NOMO-1 (cell line): ENCODE data around the gene ESYT3.
"Not testable (repeated sequence)": the region's sequence is repeated elsewhere in the genome, so short reads cannot be mapped to it uniquely, and the experiment has no call there.

Source experiments
- DNase-seq, 2 experiments: peaks; one replicate each; lab custom pipeline; 2025; ENCODE audit not compliant: unreplicated experiment in 2 of 2; lab: John Stamatoyannopoulos, UW

The ESYT3 gene

GRCh38 chr3:138484672-138485071 lies 50.3 kb downstream of the ESYT3 start:
- not testable (repeated sequence) for DNase-seq

- not testable (repeated sequence) for DNase-seq
Observed at GRCh38 chr3:138486580-138486979, 52.2 kb downstream of the ESYT3 start.

DNA sequence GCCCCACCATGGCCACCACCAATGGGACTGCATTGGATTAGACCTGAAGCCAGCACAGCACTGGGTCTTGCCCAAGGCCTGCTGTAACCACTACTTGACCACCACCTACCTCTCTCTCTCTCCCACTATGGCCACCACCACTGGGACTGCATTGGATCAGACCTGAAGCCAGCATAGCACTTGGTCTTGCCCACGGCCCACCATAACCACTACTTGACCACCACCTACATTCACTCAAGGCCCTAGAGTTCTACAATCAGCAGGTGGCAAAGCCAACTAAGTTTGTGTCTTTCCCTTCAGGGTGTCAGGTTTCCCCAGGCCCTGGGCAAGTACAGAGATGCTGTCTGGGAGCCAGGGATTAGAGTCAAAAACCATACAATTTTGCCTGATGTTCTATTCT lies 57.6 kb downstream of the ESYT3 start:
- no peak for DNase-seq

- DNase-seq, result peak in 1 of 2 experiments; percentile 20
Observed at GRCh38 chr3:138492980-138493675, 58.7 kb downstream of the ESYT3 start.

DNA sequence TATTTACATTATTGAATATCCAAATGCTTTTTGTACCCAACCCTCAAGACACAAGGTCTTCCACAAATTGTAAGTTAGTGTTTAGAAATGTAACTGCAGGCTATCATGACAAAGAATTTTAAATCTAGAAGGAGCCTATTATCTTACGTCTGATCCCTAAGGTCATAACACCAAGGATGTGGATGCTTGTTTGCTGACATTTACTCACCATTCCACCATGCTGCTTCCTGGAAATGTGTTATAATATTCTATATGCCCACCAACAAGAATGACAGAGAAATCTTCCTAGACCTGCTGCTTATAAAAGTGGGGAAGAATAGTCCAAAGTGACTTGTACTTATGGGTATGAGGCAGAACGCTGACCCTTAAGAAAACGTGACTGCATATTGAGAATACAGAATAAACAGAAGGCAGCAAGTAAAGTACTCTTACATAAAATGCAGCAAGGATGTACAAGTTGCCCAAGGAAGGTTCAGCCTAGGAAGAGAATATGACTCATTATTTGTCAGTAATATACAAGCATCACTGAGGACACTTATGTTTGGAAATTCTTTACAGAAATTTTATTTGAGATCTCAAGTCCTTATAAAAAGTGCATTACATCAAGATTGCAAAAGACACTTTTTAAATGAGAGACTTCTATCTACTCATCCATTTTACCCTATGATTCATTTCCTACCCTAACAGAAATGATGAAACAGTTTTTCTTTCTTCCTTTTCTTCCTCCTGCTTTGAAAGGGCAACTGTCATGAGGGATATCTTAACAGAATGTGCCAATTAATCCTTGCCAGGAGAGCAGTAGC lies 59.6 kb downstream of the ESYT3 start:
- DNase-seq, result peak; percentile 57 to 93

DNA sequence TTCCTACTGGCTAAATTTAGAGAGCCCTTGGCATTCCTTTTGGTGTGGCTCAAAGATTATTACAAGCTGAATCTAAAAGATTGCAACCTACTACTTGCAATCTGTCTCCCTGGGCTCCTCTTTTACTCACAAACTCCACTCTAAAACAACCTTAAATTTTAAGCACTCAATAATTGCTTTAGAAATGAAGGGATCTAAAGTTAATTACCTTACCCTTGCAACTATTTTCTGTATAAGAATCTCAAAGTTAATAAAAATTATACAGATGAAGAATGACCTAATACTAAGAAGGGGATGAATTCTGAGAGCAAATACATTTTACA lies 60.2 kb downstream of the ESYT3 start:
- no peak for DNase-seq

- DNase-seq, result not testable (repeated sequence)
Observed at GRCh38 chr3:138495638-138496037, 61.2 kb downstream of the ESYT3 start.

GRCh38 chr3:138496436-138496835 lies 62.0 kb downstream of the ESYT3 start:
- no peak for DNase-seq

DNA sequence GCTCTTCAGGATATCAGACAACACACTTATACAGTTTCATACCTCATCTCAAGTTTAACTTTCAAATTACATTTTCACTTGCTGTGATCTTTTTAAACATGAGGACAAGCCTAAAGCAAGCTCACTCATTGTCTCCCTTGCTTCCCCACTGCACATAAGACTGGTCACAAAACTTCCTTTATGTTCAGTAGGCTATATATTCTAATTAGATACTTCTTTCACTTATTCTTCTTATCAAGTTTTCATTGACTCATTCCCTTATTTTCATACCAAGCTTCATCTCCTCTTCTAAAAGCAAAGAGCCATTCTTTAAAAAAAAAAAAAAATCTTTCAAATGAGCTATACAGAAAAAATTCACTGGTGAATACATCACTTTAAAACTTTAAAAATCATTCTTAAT lies 62.6 kb downstream of the ESYT3 start:
- no peak for DNase-seq

DNA sequence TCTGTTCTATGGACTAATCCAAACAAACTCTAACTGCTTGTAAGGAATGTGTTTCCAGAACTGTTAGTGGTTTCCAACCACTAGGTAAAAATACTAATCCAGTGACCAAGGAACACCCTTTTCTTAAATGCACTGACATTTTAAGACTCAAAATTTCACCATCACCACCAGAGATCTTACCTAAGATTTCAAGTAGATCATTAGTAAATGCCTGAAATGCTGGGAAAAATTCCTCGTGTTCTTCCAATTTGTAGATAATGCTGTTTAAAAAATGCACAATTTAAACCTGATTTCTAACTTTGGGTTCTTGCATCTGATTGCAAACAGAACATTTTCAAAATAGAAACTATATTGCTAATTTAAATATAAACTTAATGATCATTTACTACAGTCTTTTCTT lies 63.4 kb downstream of the ESYT3 start:
- DNase-seq, result no peak

DNA sequence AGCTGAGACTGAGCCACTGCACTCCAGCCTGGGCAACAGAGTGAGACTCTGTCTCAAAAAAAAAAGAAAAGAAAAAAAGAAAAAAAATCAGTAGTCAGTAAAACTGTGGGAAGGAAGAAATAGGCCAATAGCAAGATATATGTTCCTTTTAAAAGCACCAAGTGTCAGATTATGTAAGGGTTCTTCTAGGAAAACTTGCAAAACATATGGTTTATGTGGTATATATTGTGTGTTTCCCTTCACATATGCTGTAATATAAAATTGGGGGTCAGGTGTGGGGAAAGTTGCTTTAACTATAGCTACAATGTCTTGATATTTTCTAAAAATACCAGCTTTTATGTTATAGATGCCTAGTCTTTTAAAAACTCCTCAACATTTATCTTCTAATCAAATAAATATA lies 64.6 kb downstream of the ESYT3 start:
- no peak for DNase-seq

DNA sequence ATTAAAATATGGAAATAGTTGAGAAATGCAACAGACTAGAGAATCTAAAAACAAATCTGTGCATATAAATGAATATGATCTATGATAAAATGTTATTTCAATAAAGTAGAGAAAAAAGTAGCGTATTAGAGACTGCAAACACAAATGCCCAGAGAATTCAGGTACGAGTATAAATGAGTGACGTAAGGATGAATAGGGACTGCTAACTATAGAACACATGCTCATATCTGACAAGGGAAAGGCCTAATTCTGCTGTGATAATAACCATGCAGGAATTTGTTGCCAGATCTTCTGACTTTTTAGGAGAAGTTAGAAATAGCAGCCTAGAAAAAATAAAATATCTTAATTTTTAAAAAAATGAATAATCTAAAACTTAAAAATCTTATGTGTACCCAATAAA lies 73.1 kb downstream of the ESYT3 start:
- no peak for DNase-seq

- no peak for DNase-seq
Observed at GRCh38 chr3:138509586-138509985, 75.2 kb downstream of the ESYT3 start.

DNA sequence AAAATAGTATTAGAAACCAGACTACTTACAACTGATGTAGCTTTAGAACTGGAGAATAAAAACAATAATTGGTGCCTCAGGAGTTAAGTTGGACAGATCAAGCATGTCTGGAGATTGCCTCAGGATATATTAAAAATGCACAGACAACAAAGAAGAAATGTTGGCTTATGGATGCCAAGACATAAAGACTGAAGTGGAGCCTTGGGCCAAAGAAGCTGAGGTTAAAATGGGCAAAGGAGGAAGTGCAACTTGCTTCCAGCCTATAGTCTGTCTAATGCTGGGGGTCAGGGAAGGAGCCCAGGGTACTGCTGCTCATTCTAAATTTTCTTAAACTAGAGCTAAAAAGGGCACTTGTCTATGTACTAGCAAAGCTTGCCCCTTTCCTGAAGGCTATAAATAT lies 77.5 kb downstream of the ESYT3 start:
- DNase-seq, result peak; percentile 65 to 77

GRCh38 chr3:138513090-138513843 lies 78.9 kb downstream of the ESYT3 start:
- no peak for DNase-seq

DNA sequence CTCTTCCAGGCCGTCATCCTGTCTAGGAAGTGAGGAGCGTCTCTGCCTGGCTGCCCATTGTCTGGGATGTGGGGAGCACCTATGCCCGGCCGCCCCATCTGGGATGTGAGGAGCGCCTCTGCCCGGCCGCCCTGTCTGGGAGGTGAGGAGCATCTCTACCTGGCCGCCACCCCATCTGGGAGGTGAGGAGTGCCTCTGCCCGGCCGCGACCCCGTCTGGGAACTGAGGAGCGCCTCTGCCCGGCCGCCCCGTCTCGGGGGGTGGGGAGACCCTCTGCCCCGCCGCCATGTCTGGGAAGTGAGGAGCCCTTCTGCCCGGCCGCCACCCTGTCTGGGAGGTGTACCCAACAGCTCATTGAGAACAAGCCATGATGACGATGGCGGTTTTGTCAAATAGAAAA lies 87.0 kb downstream of the ESYT3 start:
- DNase-seq, result not testable (repeated sequence)
